ENCODE data around the gene PARP12.

The PARP12 gene

GRCh38 chr7:140035400-140036223 is 27.1 kb downstream of the PARP12 start:
- no peak for DNase-seq (ENCODE audit: low read depth in 4 of 4, low spot score in 1 of 4)

GRCh38 chr7:140034421-140034820 is 28.3 kb downstream of the PARP12 start:
- DNase-seq (ENCODE audit: low read depth in 4 of 4, low spot score in 1 of 4), result no peak

- no peak for DNase-seq (ENCODE audit: low read depth in 4 of 4, low spot score in 1 of 4)
Measured at GRCh38 chr7:140033779-140034363, 28.9 kb downstream of the PARP12 start.

- no peak for DNase-seq (ENCODE audit: low read depth in 4 of 4, low spot score in 1 of 4)
Measured at GRCh38 chr7:140033036-140033435, 29.7 kb downstream of the PARP12 start.

GRCh38 chr7:140031364-140031763 is 31.4 kb downstream of the PARP12 start:
- no peak for DNase-seq (ENCODE audit: low read depth in 4 of 4, low spot score in 1 of 4)

GRCh38 chr7:140029072-140029471 is 33.7 kb downstream of the PARP12 start:
- DNase-seq (ENCODE audit: low read depth in 4 of 4, low spot score in 1 of 4), result no peak

GRCh38 chr7:140028311-140028710 is 34.4 kb downstream of the PARP12 start:
- DNase-seq (ENCODE audit: low read depth in 4 of 4, low spot score in 1 of 4), result no peak

- DNase-seq (ENCODE audit: low read depth in 4 of 4, low spot score in 1 of 4), result no peak
Measured at GRCh38 chr7:140027858-140028257, 34.9 kb downstream of the PARP12 start.

- no peak for DNase-seq (ENCODE audit: low read depth in 4 of 4, low spot score in 1 of 4)
Measured at GRCh38 chr7:140026935-140027334, 35.8 kb downstream of the PARP12 start.

GRCh38 chr7:140025814-140026433 is 36.8 kb downstream of the PARP12 start:
- DNase-seq (ENCODE audit: low read depth in 4 of 4, low spot score in 1 of 4), result no peak

- DNase-seq (ENCODE audit: low read depth in 4 of 4, low spot score in 1 of 4), result no peak
Measured at GRCh38 chr7:140025241-140025640, 37.5 kb downstream of the PARP12 start.

GRCh38 chr7:140024585-140024984 is 38.2 kb downstream of the PARP12 start:
- DNase-seq (ENCODE audit: low read depth in 4 of 4, low spot score in 1 of 4), result no peak

- DNase-seq (ENCODE audit: low read depth in 4 of 4, low spot score in 1 of 4), result no peak
Measured at GRCh38 chr7:140023728-140024127, 39.0 kb downstream of the PARP12 start.

- no peak for DNase-seq (ENCODE audit: low read depth in 4 of 4, low spot score in 1 of 4)
Measured at GRCh38 chr7:140022582-140023211, 40.1 kb downstream of the PARP12 start.

- DNase-seq (ENCODE audit: low read depth in 4 of 4, low spot score in 1 of 4), result no peak
Measured at GRCh38 chr7:140021603-140022002, 41.1 kb downstream of the PARP12 start.

- DNase-seq (ENCODE audit: low read depth in 4 of 4, low spot score in 1 of 4), result no peak
Measured at GRCh38 chr7:140019606-140020005, 43.1 kb downstream of the PARP12 start.

GRCh38 chr7:140019172-140019571 is 43.6 kb downstream of the PARP12 start:
- no peak for DNase-seq (ENCODE audit: low read depth in 4 of 4, low spot score in 1 of 4)

GRCh38 chr7:140018125-140019043 is 44.4 kb downstream of the PARP12 start:
- DNase-seq (ENCODE audit: low read depth in 4 of 4, low spot score in 1 of 4), result no peak

GRCh38 chr7:140017543-140017942 is 45.2 kb downstream of the PARP12 start:
- no peak for DNase-seq (ENCODE audit: low read depth in 4 of 4, low spot score in 1 of 4)

- no peak for DNase-seq (ENCODE audit: low read depth in 4 of 4, low spot score in 1 of 4)
Measured at GRCh38 chr7:140017034-140017433, 45.7 kb downstream of the PARP12 start.

GRCh38 chr7:140016540-140016939 is 46.2 kb downstream of the PARP12 start:
- no peak for DNase-seq (ENCODE audit: low read depth in 4 of 4, low spot score in 1 of 4)

Data from stimulated activated CD4-positive, alpha-beta T cell treated with anti-CD3 and anti-CD28 coated beads, Interleukin-1b, Interleukin-23, amount 100 ng/mL, for 24 hours (primary cell).